ENCODE results near the gene KCNN3.

DNA sequence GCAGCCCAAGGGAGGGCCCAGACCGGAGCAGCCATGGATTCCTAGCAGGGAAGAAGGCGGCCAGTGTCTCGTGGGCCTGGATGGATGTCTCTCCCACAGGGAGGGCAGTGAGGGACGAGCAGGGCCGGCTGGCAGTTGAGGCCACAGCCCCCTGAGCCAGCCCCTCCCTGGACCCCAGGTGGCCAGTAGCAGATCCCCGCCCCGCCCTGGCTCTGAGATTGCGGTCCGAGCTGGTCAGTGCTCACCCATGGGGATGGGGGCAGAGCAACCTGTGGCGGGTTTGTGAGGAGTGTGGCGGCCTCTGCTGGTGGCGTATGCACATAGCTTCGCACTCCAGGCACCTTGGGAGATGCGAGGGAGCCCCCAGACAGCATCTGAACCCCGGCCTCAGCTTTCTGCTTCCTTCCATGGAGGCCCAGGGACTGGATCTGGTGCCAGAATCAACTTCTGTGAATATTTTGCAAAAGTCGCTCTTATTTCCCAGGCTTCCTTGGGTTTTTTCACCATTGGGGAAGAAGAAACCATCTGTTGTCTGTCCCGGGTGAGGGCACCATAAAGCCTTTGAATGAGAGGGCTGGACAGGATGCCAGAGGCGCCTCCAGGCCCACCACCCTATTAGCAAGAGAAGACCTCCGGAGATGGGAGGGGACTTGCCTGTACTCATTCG, 8.4 kb upstream of the KCNN3 start:
- TF ChIP-seq POLR2A (IDR thresholded peaks at IDR 0.05; ENCODE audit: low read depth, low read length) = no peak
- TF ChIP-seq POLR2AphosphoS5 (IDR thresholded peaks at IDR 0.05; ENCODE audit: low read depth, low read length) = no peak
- TF ChIP-seq TAF1 (IDR thresholded peaks at IDR 0.05; ENCODE audit: borderline replicate concordance, low read depth, low read length) = no peak
